GM12864 (cell line): ENCODE results near the gene TRAF3.

Source experiments
- DNase-seq: peaks from one replicate; pipeline ENCODE4 v3.0.0-alpha.2; 2011; ENCODE audit warnings: low read depth
- H3K4me3 ChIP-seq: 2 replicates; pipeline ENCODE4 v1.5.1; 2011; ENCODE audit warnings: mild to moderate bottlenecking, low read depth, low read length, control low read depth
- TF ChIP-seq, protein P1 (sequence below): IDR thresholded peaks from 2 replicates; pipeline ENCODE4 v1.5.1; 2011; ENCODE audit warnings: low read depth, mild to moderate bottlenecking, moderate library complexity, low read length, control low read depth, inconsistent platforms; ENCODE audit errors: missing control alignments

TRAF3 gene, protein sequence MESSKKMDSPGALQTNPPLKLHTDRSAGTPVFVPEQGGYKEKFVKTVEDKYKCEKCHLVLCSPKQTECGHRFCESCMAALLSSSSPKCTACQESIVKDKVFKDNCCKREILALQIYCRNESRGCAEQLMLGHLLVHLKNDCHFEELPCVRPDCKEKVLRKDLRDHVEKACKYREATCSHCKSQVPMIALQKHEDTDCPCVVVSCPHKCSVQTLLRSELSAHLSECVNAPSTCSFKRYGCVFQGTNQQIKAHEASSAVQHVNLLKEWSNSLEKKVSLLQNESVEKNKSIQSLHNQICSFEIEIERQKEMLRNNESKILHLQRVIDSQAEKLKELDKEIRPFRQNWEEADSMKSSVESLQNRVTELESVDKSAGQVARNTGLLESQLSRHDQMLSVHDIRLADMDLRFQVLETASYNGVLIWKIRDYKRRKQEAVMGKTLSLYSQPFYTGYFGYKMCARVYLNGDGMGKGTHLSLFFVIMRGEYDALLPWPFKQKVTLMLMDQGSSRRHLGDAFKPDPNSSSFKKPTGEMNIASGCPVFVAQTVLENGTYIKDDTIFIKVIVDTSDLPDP

DNA sequence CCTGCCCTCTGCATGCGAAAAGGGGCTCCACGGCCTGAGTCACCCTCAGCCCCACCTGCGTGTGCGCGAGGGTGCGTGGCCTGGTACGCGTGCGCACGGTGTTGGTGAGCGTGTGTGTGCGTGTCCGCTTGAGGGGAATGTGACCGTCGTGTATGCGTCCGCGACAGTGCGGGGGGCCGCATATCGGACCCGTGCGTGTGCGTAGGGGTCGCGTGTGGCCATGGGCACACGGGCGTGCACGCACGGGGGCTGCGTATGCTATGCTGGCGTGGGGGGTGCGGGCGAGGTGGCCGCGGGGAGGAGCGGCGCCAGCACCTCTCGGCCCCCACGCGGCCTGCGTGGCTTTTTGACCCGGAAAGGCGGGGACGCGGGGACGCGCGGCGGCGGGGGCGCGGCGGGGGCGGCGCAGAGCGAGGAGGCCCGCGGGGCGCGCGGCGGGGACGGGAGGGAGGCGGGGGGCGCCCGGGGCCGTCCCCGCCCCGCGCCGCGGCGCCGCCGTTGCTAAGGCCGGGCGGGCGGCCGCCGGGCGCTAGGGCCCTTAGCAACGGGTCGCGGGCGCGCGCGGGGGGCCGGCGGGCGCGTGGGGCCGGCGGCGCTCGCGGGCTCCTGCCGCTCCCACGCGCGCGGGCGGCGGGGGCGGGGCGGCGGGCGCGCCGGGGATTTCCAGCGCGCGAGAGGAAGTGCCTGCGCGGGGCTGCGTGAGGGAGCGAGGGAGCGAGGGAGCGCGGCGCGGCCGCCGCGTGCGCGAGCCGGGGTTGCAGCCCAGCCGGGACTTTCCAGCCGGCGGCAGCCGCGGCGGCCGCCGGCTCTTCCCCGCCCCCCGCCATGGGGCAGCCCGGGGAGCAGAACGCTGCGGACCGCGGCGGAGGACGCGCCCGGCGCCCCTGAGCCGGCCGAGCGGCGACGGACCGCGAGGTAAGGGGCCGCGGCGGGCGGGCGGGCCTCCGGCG, at the start of gene TRAF3:
Gene TRAF3, plus strand, starts transcription at position 689 of the 950 bp plus-strand sequence. CDS start 92,753 bp downstream, outside the sequence.
- TF ChIP-seq, protein P1, sequence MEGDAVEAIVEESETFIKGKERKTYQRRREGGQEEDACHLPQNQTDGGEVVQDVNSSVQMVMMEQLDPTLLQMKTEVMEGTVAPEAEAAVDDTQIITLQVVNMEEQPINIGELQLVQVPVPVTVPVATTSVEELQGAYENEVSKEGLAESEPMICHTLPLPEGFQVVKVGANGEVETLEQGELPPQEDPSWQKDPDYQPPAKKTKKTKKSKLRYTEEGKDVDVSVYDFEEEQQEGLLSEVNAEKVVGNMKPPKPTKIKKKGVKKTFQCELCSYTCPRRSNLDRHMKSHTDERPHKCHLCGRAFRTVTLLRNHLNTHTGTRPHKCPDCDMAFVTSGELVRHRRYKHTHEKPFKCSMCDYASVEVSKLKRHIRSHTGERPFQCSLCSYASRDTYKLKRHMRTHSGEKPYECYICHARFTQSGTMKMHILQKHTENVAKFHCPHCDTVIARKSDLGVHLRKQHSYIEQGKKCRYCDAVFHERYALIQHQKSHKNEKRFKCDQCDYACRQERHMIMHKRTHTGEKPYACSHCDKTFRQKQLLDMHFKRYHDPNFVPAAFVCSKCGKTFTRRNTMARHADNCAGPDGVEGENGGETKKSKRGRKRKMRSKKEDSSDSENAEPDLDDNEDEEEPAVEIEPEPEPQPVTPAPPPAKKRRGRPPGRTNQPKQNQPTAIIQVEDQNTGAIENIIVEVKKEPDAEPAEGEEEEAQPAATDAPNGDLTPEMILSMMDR, result no peak
- DNase-seq, result no peak
- peak within 1 kb of the TSS; percentile 65 for H3K4me3 ChIP-seq

DNA sequence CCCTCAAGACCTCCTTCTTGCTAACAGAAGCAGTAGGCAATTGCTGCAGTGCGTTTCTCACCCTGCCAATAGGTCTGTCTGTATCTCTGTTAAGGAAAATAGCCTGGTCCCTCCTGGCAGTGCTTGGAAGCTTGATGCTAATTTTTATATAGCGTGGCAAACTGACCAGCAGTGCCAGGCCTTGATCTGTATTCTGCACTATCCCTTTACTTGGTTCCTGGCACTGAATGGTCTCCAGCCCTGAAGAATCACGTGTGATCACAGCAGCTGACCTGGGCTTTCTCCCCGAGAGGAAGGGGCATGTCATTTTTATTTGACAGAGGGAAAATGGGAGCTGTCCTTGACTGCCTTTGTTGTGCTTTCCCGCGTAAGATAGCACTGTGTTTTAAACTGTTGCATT, 48.7 kb upstream of the TRAF3 start:
- no peak for DNase-seq
- H3K4me3 ChIP-seq, result no peak overlapping the region
- TF ChIP-seq, protein P1, result no peak

DNA sequence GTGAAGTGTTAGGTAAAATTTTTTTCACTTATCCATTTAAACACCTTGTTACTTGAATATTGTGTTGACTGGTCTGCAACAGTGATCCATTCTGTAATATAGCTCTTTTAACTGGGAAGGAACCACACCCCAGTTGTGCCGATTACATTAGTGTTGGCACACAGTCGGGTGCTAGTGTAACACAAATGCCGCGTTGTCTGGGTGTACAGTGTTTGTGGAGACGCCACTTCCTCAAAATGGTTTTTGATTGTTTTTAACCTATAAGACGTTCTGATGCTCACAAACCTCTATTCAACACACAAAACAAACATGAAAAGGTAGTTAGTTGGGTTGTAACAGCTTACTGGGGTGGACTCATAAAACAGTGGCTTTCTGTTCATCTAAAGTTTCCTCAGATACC, 48.0 kb upstream of the TRAF3 start:
- no peak overlapping the region for H3K4me3 ChIP-seq
- no peak for DNase-seq
- TF ChIP-seq, protein P1, result no peak

DNA sequence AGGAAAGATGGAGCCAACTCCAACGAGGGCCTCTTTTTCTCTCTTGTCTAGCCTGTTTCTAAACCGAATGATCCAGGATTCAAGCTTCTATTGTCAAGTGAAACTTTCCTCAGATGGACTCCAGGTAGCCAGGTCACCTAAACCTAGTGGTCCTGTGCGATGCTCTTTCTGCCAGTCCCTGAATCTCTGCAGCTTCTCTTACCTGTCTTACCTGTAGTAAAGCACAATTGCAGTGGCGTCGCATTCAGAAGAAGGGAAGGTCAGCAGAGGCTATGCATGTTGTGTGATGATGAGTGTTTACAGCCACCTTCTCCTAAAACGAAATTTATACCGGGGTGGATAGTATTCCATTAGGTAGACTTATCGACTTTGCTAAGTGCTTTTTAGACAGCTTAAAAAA, 47.4 kb upstream of the TRAF3 start:
- H3K4me3 ChIP-seq, result no peak overlapping the region
- no peak for DNase-seq
- TF ChIP-seq, protein P1, result no peak

DNA sequence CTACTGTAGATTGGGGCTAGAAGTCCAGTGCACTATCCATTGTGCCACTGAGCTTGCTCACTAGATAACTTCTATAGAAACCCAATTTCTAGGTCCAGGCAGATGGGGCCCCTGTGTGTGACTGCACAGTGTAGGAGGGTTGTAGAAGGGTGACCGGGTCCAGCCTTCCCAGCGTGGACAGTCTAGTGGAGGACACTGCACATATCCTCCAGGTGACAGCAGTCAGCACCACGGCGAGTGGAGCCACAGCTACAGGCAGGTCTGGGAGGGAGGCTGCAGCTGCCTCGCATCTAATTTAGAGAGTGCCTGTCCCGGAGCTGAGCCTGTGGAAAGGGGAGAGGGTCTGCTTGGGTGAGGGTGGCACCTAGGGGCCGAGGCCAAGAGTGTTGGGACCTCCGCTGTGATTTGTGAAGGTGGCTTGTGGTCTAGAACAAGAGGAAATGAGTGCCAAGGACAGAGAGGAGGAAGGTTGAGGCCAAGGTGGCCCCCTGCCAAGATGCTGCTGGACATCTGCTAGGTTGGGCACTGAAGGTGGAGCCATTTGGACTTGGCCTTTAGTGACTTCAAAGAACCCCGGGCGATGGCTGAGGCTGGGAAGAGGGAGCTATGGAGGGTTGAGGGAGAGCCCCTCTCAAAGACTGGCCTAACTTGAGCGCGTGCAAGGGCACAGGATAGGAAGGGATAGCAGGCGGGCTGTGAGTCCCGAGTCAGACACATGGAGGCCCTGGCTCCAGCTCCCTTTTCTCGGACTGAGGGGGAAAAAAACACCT, 46.0 kb upstream of the TRAF3 start:
- no peak for DNase-seq
- no peak overlapping the region for H3K4me3 ChIP-seq
- TF ChIP-seq, protein P1, result no peak
